Measurements from ENCODE around the gene JAG2. TPM values are rescaled to one million over a fixed set of nuclear protein-coding genes. Genes with fewer than 3 reads are reported as not detected.

Gene JAG2
- total RNA-seq, 1 experiment from 2014 or later, result 43.7 TPM

- no peaks in the 10 kb centered on the region for H3K9me3 ChIP-seq (ENCODE audit: control insufficient read depth, insufficient read depth, low read depth, low read length)
- H3K36me3 ChIP-seq (ENCODE audit: control insufficient read depth, insufficient read depth, low read length), result no peaks in the 10 kb centered on the region
- H3K4me3 ChIP-seq (ENCODE audit: low read depth in 2 of 2, low read length in 2 of 2), result no peak overlapping the region
- CTCF ChIA-PET, result interaction anchor here (0.8 kb wide), 1 partner anchor 45 kb away, joined by 8 read pairs; no protein-coding TSS in a partner anchor
- DNase-seq (ENCODE audit: low read depth, low spot score) (no peak), ATAC-seq (no peak)
- POLR2A ChIA-PET, result no interaction called here
- BruUV-seq (replicated peaks), result no TSS peak
- in situ Hi-C loops (cut with HindIII; ENCODE audit: low pct_unique_long_range_greater_than_20kb, low sequenced_read_pairs), result no loop called here
- H3K27ac ChIP-seq (ENCODE audit: low read length), result no peak overlapping the region
- intact Hi-C loops (cut with micrococcal nuclease; ENCODE audit: unreplicated experiment), result no loop called here
- H3K4me1 ChIP-seq (ENCODE audit: control insufficient read depth, insufficient read depth, low read length), result no peaks in the 10 kb centered on the region
- no peak for TF ChIP-seq REST (IDR thresholded peaks at IDR 0.05; ENCODE audit: insufficient read depth in 1 of 2, low read depth in 2 of 2, low read length in 1 of 2)
- no peak for TF ChIP-seq SIN3A (IDR thresholded peaks at IDR 0.05; ENCODE audit: borderline replicate concordance, insufficient read depth, low read depth, low read length)
- TF ChIP-seq TCF7L2 (IDR thresholded peaks at IDR 0.05; ENCODE audit: low read depth, low read length), result no peak
- no peak for TF ChIP-seq POLR2AphosphoS5 (IDR thresholded peaks at IDR 0.05; ENCODE audit: low read depth, low read length)
- TF ChIP-seq CTCF (IDR thresholded peaks at IDR 0.05), result no peak
- H3K27me3 ChIP-seq (ENCODE audit: control insufficient read depth, insufficient read depth, low read length), result no peaks in the 10 kb centered on the region
Observed at GRCh38 chr14:105108516-105108864, 60.1 kb downstream of the JAG2 start.

GRCh38 chr14:105107781-105108515 is 60.6 kb downstream of the JAG2 start:
- Histone ChIP-seq H3K27me3 (ENCODE audit: control insufficient read depth, insufficient read depth, low read length) (no peaks in the 10 kb centered on the region), H3K36me3 (ENCODE audit: control insufficient read depth, insufficient read depth, low read length) (no peaks in the 10 kb centered on the region), H3K27ac (ENCODE audit: low read length) (no peak overlapping the region), H3K9me3 (ENCODE audit: control insufficient read depth, insufficient read depth, low read depth, low read length) (no peaks in the 10 kb centered on the region), H3K4me1 (ENCODE audit: control insufficient read depth, insufficient read depth, low read length) (no peaks in the 10 kb centered on the region), H3K4me3 (ENCODE audit: low read depth in 2 of 2, low read length in 2 of 2) (no peak overlapping the region)
- ChIA-PET POLR2A (no interaction called here), CTCF (interaction anchor here (0.6 to 0.8 kb wide), 2 partner anchors 36 to 45 kb away, joined by 3 to 8 read pairs; no protein-coding TSS in a partner anchor)
- ATAC-seq (no peak), DNase-seq (ENCODE audit: low read depth, low spot score) (no peak)
- intact Hi-C loops (cut with micrococcal nuclease; ENCODE audit: unreplicated experiment), result no loop called here
- no TSS peak for BruUV-seq (replicated peaks)
- no peak for TF ChIP-seq TCF7L2 (IDR thresholded peaks at IDR 0.05; ENCODE audit: low read depth, low read length)
- no peak for TF ChIP-seq REST (IDR thresholded peaks at IDR 0.05; ENCODE audit: insufficient read depth in 1 of 2, low read depth in 2 of 2, low read length in 1 of 2)
- no peak for TF ChIP-seq CTCF (IDR thresholded peaks at IDR 0.05)
- TF ChIP-seq SIN3A (IDR thresholded peaks at IDR 0.05; ENCODE audit: borderline replicate concordance, insufficient read depth, low read depth, low read length), result no peak
- TF ChIP-seq POLR2AphosphoS5 (IDR thresholded peaks at IDR 0.05; ENCODE audit: low read depth, low read length), result no peak
- in situ Hi-C loops (cut with HindIII; ENCODE audit: low pct_unique_long_range_greater_than_20kb, low sequenced_read_pairs), result no loop called here

All from Panc1 (cell line).